Placental epithelial cell (primary cell): ENCODE results near the gene FAM90A1. TPM values are rescaled to one million over a fixed set of nuclear protein-coding genes. Genes with fewer than 3 reads are reported as not detected.

Experiments used
- total RNA-seq: library from RNA; depleted of rRNA; stranded (reverse); fragments of >200 nt; gene quantifications from 2 replicates; pipeline ENCODE4 v1.2.3, GENCODE V29; 2012

Gene FAM90A1
- 0.11 TPM in 1 of 2 replicates, not detected in the other for total RNA-seq

GRCh38 chr12:8226992-8227731 lies at the start of gene FAM90A1:
Gene FAM90A1, minus strand, starts transcription at chr12:8227618. Its CDS starts 2,786 bp downstream, at chr12:8224832.

Other genes with a start within 250 kb of the FAM90A1 start
- gene FOXJ2, start 194.9 kb downstream of the FAM90A1 start, total RNA-seq, result 8.8 and 10.6 TPM in 2 replicates
- gene C3AR1, start 161.3 kb downstream of the FAM90A1 start, total RNA-seq, result not detected in 2 replicates
- 30.2 and 39.3 TPM in 2 replicates for gene NECAP1, start 145.3 kb downstream of the FAM90A1 start, total RNA-seq
- gene CLEC4A, start 104.0 kb downstream of the FAM90A1 start, total RNA-seq, result under 0.01 TPM in 1 of 2 replicates, not detected in the other
- not detected in 2 replicates for gene ZNF705A, start 70.6 kb downstream of the FAM90A1 start, total RNA-seq
- not detected in 2 replicates for gene CLEC6A, start 228.3 kb upstream of the FAM90A1 start, total RNA-seq